ENCODE data around the gene PALLD.

DNA sequence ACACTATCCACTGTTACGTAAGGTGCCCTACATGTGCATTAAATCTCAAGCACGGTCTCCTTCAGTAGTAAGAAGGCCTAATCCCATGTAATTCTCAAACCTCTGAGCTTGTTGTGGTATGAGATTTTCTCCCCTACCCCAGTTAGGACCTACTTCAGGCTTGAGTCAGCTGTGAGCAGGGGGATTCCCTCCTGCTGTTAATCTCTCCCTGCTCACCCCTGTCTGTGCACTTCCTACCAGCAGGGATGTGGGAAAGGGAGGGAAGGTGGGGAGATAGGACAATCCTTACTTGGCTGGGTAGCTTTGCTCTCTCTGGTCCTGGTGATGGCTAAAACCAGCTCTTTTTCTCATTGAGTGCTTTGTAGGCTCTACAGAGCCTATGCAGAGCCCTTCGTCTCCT, 60.8 kb downstream of the PALLD start:
- TF ChIP-seq, protein P1, sequence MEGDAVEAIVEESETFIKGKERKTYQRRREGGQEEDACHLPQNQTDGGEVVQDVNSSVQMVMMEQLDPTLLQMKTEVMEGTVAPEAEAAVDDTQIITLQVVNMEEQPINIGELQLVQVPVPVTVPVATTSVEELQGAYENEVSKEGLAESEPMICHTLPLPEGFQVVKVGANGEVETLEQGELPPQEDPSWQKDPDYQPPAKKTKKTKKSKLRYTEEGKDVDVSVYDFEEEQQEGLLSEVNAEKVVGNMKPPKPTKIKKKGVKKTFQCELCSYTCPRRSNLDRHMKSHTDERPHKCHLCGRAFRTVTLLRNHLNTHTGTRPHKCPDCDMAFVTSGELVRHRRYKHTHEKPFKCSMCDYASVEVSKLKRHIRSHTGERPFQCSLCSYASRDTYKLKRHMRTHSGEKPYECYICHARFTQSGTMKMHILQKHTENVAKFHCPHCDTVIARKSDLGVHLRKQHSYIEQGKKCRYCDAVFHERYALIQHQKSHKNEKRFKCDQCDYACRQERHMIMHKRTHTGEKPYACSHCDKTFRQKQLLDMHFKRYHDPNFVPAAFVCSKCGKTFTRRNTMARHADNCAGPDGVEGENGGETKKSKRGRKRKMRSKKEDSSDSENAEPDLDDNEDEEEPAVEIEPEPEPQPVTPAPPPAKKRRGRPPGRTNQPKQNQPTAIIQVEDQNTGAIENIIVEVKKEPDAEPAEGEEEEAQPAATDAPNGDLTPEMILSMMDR (IDR thresholded peaks at IDR 0.05) = no peak
- TF ChIP-seq POLR2A (IDR thresholded peaks at IDR 0.05) = no peak
- TF ChIP-seq EP300 (IDR thresholded peaks at IDR 0.05) = no peak
